GM12878 (cell line): ENCODE results near the gene LDLRAD4. TPM values are rescaled to one million over a fixed set of nuclear protein-coding genes. Genes with fewer than 3 reads are reported as not detected.

Experiments
- ATAC-seq: fragments of 200-7000 bp; cut with Tn5 transposase; 3 replicates; pipeline ENCODE4 v1.9.1; 2020; ENCODE audit warnings: mild to moderate bottlenecking, moderate library complexity
- BruUV-seq: library from RNA; stranded (reverse); fragments of 400-500 nt; replicated peaks from 2 replicates; lab custom pipeline; 2021; lab: Mats Ljungman, UMichigan
- CTCF ChIA-PET: fragments of 300-600 bp; sonication (Branson Sonifier 250); formaldehyde crosslinking; extraction: SDS; loops from one replicate; lab custom pipeline; 2021; ENCODE audit warnings: inconsistent platforms; lab: Yijun Ruan, JAX
- POLR2A ChIA-PET: fragments of 350-600 bp; formaldehyde crosslinking; extraction: SDS; loops from one replicate; lab custom pipeline; 2021; ENCODE audit warnings: inconsistent platforms; lab: Charles Lee
- RAD21 ChIA-PET: fragments of 300-600 bp; sonication (Branson Sonifier 250); formaldehyde crosslinking; loops from one replicate; lab custom pipeline; 2023; ENCODE audit warnings: antibody characterized with exemption; ENCODE audit not compliant: unreplicated experiment; lab: Charles Lee
- SMC1A ChIA-PET: fragments of 300-600 bp; sonication (Branson Sonifier 250); formaldehyde crosslinking; loops from one replicate; lab custom pipeline; 2023; ENCODE audit not compliant: unreplicated experiment, uncharacterized antibody; lab: Charles Lee
- DNase-seq: peaks from one replicate; pipeline ENCODE4 v3.0.0-alpha.2; 2011; ENCODE audit warnings: low read depth, low spot score
- FAIRE-seq: peaks from 3 replicates; lab custom pipeline; 2011; peaks lifted over from hg19 to GRCh38; lab: Jason Lieb, UNC
- H2AFZ ChIP-seq: 2 replicates; pipeline ENCODE4 v1.6.0; 2011; ENCODE audit warnings: low read depth, low read length, control low read depth; ENCODE audit not compliant: control insufficient read depth
- H3K27ac ChIP-seq: 2 replicates; pipeline ENCODE4 v1.5.1; 2011; ENCODE audit warnings: control low read depth; ENCODE audit not compliant: control insufficient read depth, insufficient read depth
- H3K27me3 ChIP-seq, 2 experiments: replicated peaks in 1 of 2; 2 replicates each; pipeline versions ENCODE4 v1.6.0 to v1.6.1; 2011; ENCODE audit warnings: low read length in 1 of 2; ENCODE audit not compliant: control insufficient read depth in 2 of 2, insufficient read depth in 2 of 2
- H3K36me3 ChIP-seq, 2 experiments: 2 replicates each; pipeline ENCODE4 v1.5.1; 2011; ENCODE audit warnings: low read length in 1 of 2; ENCODE audit not compliant: control insufficient read depth in 2 of 2, insufficient read depth in 2 of 2
- H3K4me1 ChIP-seq: 2 replicates; pipeline ENCODE4 v1.6.1; 2011; ENCODE audit warnings: mild to moderate bottlenecking, low read length, moderate library complexity, mixed read lengths; ENCODE audit not compliant: control insufficient read depth, insufficient read depth
- H3K4me2 ChIP-seq: 2 replicates; pipeline ENCODE4 v1.6.0; 2011; ENCODE audit warnings: control low read depth; ENCODE audit not compliant: control insufficient read depth, insufficient read depth
- H3K4me3 ChIP-seq: fragments of 200-600 bp; sonication (generic); 2 replicates; pipeline ENCODE4 v1.5.1; 2016
- H3K79me2 ChIP-seq: 2 replicates; pipeline ENCODE4 v1.6.0; 2011; ENCODE audit warnings: low read length; ENCODE audit not compliant: control insufficient read depth, insufficient read depth
- H3K9ac ChIP-seq: 2 replicates; pipeline ENCODE4 v1.8.0; 2011; ENCODE audit warnings: low read length, control low read depth, mixed read lengths; ENCODE audit not compliant: control insufficient read depth, insufficient read depth
- H3K9me3 ChIP-seq: replicated peaks from 3 replicates; pipeline ENCODE4 v1.5.1; 2011; ENCODE audit warnings: mild to moderate bottlenecking, low read length; ENCODE audit not compliant: control insufficient read depth, insufficient read depth
- H4K20me1 ChIP-seq: 2 replicates; pipeline ENCODE4 v1.6.0; 2011; ENCODE audit not compliant: control insufficient read depth, insufficient read depth
- WGBS: methylation state at CpG from one replicate; pipeline ENCODE4 v1.1.6; 2016; ENCODE audit warnings: low lambda C conversion rate; ENCODE audit not compliant: insufficient replicate concordance, insufficient coverage; ENCODE audit errors: missing lambda C conversion rate; 5-methylcytosine and 5-hydroxymethylcytosine counted together
- in situ Hi-C: fragments of 300-500 bp; cut with MboI; formaldehyde crosslinking; loops from 9 replicates; pipeline ENCODE4 v1.14.3; 2018; ENCODE audit warnings: mixed read lengths
- intact Hi-C: fragments of 100-400 bp; cut with micrococcal nuclease; formaldehyde crosslinking; loops from one replicate; pipeline ENCODE4 v1.14.2; 2022; ENCODE audit not compliant: unreplicated experiment
- polyA plus RNA-seq, 11 experiments: library from polyadenylated mRNA; depleted of rRNA in 4 of 11; unstranded in 6 of 11; stranded (reverse) in 5 of 11; fragments of >200 nt; fragmentation: Nextera tagmentation in 4 of 11; fragmentation: Illumina TruSeq in 1 of 11; extraction: Ambion mirVana in 4 of 11; extraction: Trizol in 1 of 11; gene quantifications; 1 replicate in 1 of 11; 2 replicates in 10 of 11; pipeline versions ENCODE4 v1.2.1 to v1.2.3, GENCODE V29; 2011 to 2016; ENCODE audit warnings: inconsistent platforms in 2 of 11, missing spikeins in 2 of 11, low read depth in 1 of 11
- total RNA-seq, 4 experiments: library from RNA; depleted of rRNA in 3 of 4; stranded (reverse); fragments of >200 nt in 3 of 4; fragmentation: Illumina TruSeq in 1 of 4; extraction: Trizol in 1 of 4; gene quantifications; 2 replicates each; pipeline versions ENCODE4 v1.2.1 to v1.2.3, GENCODE V29; 2013 to 2021
- TF ChIP-seq, protein P1 (sequence below): fragments of 150-350 bp; IDR thresholded peaks from 2 replicates; pipeline ENCODE4 v1.6.1; 2016; ENCODE audit warnings: low read depth, low read length

Gene LDLRAD4
- total and polyA plus RNA-seq, 10 of the 15 experiments (the other 5 are each of a cell fraction or from before 2014, with no cell fraction given), result 2.7 to 16.8 (median 11.2) TPM

DNA sequence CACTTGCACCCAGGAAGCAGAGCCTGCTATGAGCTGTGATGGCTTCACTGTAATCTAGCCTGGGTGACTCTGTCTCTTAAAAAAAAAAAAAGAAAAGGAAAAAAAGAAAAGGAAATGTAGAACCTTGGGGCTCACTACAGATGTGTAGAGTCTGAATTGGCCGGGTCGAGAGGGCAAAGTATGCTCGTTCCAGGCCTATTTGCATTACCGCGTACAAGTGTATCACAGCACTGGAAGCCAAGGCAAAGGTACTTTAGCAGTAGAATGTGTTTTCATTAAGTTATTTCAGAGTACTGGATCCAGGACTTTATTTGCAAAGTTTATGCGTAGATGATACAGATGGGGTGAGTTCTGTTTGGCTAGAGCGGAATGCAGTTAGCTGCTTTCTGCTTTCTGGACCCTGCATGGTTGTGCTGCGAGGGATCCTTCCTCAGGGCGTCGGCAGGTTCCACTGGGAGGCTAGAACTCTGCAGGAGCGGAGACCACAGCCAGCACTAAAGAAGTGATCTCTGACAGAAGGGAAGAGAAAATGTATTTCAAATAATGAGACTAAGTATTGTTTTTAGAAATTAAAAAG lies 51.8 kb downstream of the LDLRAD4 start:
- no peak for ATAC-seq
- CTCF ChIA-PET, result no interaction called here

More for the DNA sequence above, 51.8 kb downstream of the LDLRAD4 start:
- WGBS, result 49% methylated on average over 11 of the region's 11 CpGs
- H3K4me2 ChIP-seq, result no peak overlapping the region
- no peak overlapping the region for H2AFZ ChIP-seq
- H3K27me3 ChIP-seq, result peaks cover 4 to 5% of the 10 kb centered on the region in 2 experiments
- no peaks in the 10 kb centered on the region for H3K9me3 ChIP-seq
- intact Hi-C loops (loop anchor here (10.0 kb wide), 1 partner anchor 46 kb away; no protein-coding TSS in a partner anchor), in situ Hi-C loops (no loop called here)
- H3K9ac ChIP-seq, result no peak overlapping the region
- FAIRE-seq (no peak), DNase-seq (no peak)
- H4K20me1 ChIP-seq, result no peaks in the 10 kb centered on the region
- ChIA-PET RAD21 (no interaction called here), POLR2A (no interaction called here), SMC1A (no interaction called here)
- BruUV-seq, result no TSS peak
- no peaks in the 10 kb centered on the region for H3K36me3 ChIP-seq
- H3K27ac ChIP-seq, result no peak overlapping the region
- TF ChIP-seq, protein P1, sequence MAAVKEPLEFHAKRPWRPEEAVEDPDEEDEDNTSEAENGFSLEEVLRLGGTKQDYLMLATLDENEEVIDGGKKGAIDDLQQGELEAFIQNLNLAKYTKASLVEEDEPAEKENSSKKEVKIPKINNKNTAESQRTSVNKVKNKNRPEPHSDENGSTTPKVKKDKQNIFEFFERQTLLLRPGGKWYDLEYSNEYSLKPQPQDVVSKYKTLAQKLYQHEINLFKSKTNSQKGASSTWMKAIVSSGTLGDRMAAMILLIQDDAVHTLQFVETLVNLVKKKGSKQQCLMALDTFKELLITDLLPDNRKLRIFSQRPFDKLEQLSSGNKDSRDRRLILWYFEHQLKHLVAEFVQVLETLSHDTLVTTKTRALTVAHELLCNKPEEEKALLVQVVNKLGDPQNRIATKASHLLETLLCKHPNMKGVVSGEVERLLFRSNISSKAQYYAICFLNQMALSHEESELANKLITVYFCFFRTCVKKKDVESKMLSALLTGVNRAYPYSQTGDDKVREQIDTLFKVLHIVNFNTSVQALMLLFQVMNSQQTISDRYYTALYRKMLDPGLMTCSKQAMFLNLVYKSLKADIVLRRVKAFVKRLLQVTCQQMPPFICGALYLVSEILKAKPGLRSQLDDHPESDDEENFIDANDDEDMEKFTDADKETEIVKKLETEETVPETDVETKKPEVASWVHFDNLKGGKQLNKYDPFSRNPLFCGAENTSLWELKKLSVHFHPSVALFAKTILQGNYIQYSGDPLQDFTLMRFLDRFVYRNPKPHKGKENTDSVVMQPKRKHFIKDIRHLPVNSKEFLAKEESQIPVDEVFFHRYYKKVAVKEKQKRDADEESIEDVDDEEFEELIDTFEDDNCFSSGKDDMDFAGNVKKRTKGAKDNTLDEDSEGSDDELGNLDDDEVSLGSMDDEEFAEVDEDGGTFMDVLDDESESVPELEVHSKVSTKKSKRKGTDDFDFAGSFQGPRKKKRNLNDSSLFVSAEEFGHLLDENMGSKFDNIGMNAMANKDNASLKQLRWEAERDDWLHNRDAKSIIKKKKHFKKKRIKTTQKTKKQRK, result no peak
- no peaks in the 10 kb centered on the region for H3K4me1 ChIP-seq
- H3K4me3 ChIP-seq, result no peak overlapping the region
- no peaks in the 10 kb centered on the region for H3K79me2 ChIP-seq
